NCI-H524 (cell line): ENCODE results near the gene CELSR1.
"Not testable (repeated sequence)": the region's sequence is repeated elsewhere in the genome, so short reads cannot be mapped to it uniquely, and the experiment has no call there.

Source experiments
- DNase-seq, 2 experiments: peaks; one replicate each; lab custom pipeline; 2025; lab: John Stamatoyannopoulos, UW

Gene CELSR1

GRCh38 chr22:46417769-46418168, 119.7 kb downstream of the CELSR1 start:
- no peak for DNase-seq

GRCh38 chr22:46416891-46417580, 120.4 kb downstream of the CELSR1 start:
- no peak for DNase-seq

- no peak for DNase-seq
Observed at GRCh38 chr22:46416520-46416871, 120.9 kb downstream of the CELSR1 start.

- no peak for DNase-seq
Observed at GRCh38 chr22:46415776-46416519, 121.5 kb downstream of the CELSR1 start.

GRCh38 chr22:46414704-46415103, 122.7 kb downstream of the CELSR1 start:
- no peak for DNase-seq

GRCh38 chr22:46413725-46414379, 123.6 kb downstream of the CELSR1 start:
- no peak for DNase-seq

GRCh38 chr22:46411347-46411746, 126.1 kb downstream of the CELSR1 start:
- DNase-seq: no peak

- no peak for DNase-seq
Observed at GRCh38 chr22:46410291-46410808, 127.1 kb downstream of the CELSR1 start.

GRCh38 chr22:46409631-46410210, 127.7 kb downstream of the CELSR1 start:
- no peak for DNase-seq

- DNase-seq: no peak
Observed at GRCh38 chr22:46408568-46409506, 128.6 kb downstream of the CELSR1 start.

GRCh38 chr22:46407748-46408147, 129.7 kb downstream of the CELSR1 start:
- no peak for DNase-seq

GRCh38 chr22:46406791-46407190, 130.6 kb downstream of the CELSR1 start:
- no peak for DNase-seq

- DNase-seq: no peak
Observed at GRCh38 chr22:46406349-46406748, 131.1 kb downstream of the CELSR1 start.

GRCh38 chr22:46405901-46406300, 131.5 kb downstream of the CELSR1 start:
- DNase-seq: no peak

GRCh38 chr22:46403880-46404279, 133.5 kb downstream of the CELSR1 start:
- DNase-seq: not testable (repeated sequence)

GRCh38 chr22:46402505-46402904, 134.9 kb downstream of the CELSR1 start:
- no peak for DNase-seq

- no peak for DNase-seq
Observed at GRCh38 chr22:46401370-46401769, 136.1 kb downstream of the CELSR1 start.

GRCh38 chr22:46399251-46400024, 138.0 kb downstream of the CELSR1 start:
- DNase-seq: no peak

- no peak for DNase-seq
Observed at GRCh38 chr22:46397951-46398350, 139.5 kb downstream of the CELSR1 start.

- DNase-seq: no peak
Observed at GRCh38 chr22:46397514-46397913, 139.9 kb downstream of the CELSR1 start.

- DNase-seq: not testable (repeated sequence)
Observed at GRCh38 chr22:46397049-46397448, 140.4 kb downstream of the CELSR1 start.
